ENCODE data around the gene GARIN3. TPM values are rescaled to one million over a fixed set of nuclear protein-coding genes. Genes with fewer than 3 reads are reported as not detected.
A peak's percentile ranks its signal among the peaks of the same experiment; 100 is the strongest.

GARIN3 gene
- total RNA-seq, 1 experiment from 2014 or later = not detected

- intact Hi-C loops (cut with micrococcal nuclease; ENCODE audit: unreplicated experiment) = no loop called here
- BruUV-seq (replicated peaks) = no TSS peak
- Histone ChIP-seq H3K27ac (ENCODE audit: low read length) (no peak overlapping the region), H3K36me3 (ENCODE audit: control insufficient read depth, insufficient read depth, low read length) (peaks cover 7% of the 10 kb centered on the region; the same call in 1 of the 2 replicates), H3K27me3 (ENCODE audit: control insufficient read depth, insufficient read depth, low read length) (no peaks in the 10 kb centered on the region), H3K9me3 (ENCODE audit: control insufficient read depth, insufficient read depth, low read depth, low read length) (no peaks in the 10 kb centered on the region), H3K4me1 (ENCODE audit: control insufficient read depth, insufficient read depth, low read length) (no peaks in the 10 kb centered on the region), H3K4me3 (ENCODE audit: low read depth in 2 of 2, low read length in 2 of 2) (no peak overlapping the region)
- TF ChIP-seq SIN3A (IDR thresholded peaks at IDR 0.05; ENCODE audit: borderline replicate concordance, insufficient read depth, low read depth, low read length) = no peak
- TF ChIP-seq, protein P1, sequence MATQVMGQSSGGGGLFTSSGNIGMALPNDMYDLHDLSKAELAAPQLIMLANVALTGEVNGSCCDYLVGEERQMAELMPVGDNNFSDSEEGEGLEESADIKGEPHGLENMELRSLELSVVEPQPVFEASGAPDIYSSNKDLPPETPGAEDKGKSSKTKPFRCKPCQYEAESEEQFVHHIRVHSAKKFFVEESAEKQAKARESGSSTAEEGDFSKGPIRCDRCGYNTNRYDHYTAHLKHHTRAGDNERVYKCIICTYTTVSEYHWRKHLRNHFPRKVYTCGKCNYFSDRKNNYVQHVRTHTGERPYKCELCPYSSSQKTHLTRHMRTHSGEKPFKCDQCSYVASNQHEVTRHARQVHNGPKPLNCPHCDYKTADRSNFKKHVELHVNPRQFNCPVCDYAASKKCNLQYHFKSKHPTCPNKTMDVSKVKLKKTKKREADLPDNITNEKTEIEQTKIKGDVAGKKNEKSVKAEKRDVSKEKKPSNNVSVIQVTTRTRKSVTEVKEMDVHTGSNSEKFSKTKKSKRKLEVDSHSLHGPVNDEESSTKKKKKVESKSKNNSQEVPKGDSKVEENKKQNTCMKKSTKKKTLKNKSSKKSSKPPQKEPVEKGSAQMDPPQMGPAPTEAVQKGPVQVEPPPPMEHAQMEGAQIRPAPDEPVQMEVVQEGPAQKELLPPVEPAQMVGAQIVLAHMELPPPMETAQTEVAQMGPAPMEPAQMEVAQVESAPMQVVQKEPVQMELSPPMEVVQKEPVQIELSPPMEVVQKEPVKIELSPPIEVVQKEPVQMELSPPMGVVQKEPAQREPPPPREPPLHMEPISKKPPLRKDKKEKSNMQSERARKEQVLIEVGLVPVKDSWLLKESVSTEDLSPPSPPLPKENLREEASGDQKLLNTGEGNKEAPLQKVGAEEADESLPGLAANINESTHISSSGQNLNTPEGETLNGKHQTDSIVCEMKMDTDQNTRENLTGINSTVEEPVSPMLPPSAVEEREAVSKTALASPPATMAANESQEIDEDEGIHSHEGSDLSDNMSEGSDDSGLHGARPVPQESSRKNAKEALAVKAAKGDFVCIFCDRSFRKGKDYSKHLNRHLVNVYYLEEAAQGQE (IDR thresholded peaks at IDR 0.05; ENCODE audit: insufficient read depth in 1 of 2, low read depth in 2 of 2, low read length in 1 of 2) = no peak
- TF ChIP-seq POLR2AphosphoS5 (IDR thresholded peaks at IDR 0.05; ENCODE audit: low read depth, low read length) = no peak
- no peak for TF ChIP-seq TCF7L2 (IDR thresholded peaks at IDR 0.05; ENCODE audit: low read depth, low read length)
- TF ChIP-seq, protein P2, sequence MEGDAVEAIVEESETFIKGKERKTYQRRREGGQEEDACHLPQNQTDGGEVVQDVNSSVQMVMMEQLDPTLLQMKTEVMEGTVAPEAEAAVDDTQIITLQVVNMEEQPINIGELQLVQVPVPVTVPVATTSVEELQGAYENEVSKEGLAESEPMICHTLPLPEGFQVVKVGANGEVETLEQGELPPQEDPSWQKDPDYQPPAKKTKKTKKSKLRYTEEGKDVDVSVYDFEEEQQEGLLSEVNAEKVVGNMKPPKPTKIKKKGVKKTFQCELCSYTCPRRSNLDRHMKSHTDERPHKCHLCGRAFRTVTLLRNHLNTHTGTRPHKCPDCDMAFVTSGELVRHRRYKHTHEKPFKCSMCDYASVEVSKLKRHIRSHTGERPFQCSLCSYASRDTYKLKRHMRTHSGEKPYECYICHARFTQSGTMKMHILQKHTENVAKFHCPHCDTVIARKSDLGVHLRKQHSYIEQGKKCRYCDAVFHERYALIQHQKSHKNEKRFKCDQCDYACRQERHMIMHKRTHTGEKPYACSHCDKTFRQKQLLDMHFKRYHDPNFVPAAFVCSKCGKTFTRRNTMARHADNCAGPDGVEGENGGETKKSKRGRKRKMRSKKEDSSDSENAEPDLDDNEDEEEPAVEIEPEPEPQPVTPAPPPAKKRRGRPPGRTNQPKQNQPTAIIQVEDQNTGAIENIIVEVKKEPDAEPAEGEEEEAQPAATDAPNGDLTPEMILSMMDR (IDR thresholded peaks at IDR 0.05) = no peak
- DNase-seq (ENCODE audit: low read depth, low spot score) (no peak), ATAC-seq (no peak)
- ChIA-PET POLR2A (interaction anchor here (0.6 kb wide), 1 partner anchor 1484 kb away, joined by 5 read pairs; no protein-coding TSS in a partner anchor), CTCF (no interaction called here)
- in situ Hi-C loops (cut with HindIII; ENCODE audit: low pct_unique_long_range_greater_than_20kb, low sequenced_read_pairs) = no loop called here
These were observed 28.4 kb downstream of the GARIN3 start for GRCh38 chr5:157137691-157138090.

DNA sequence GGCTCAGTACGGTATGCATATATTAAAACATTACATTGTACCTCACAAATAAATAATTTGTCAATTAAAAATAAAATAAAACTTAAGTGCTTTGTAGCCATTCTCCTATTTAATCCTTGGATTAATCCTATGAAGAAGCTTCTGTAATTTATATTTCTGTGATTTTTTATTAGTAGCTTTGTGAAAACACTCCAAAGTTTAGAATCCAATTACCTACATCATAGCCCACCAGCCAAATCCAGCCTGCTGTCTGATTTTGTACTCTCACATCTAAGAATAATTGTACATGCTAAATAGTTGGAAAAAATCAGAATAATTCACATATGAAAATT lies 33.8 kb downstream of the GARIN3 start:
- in situ Hi-C loops (cut with HindIII; ENCODE audit: low pct_unique_long_range_greater_than_20kb, low sequenced_read_pairs) = no loop called here
- ATAC-seq = no peak

More for the DNA sequence above, 33.8 kb downstream of the GARIN3 start:
- no peaks in the 10 kb centered on the region for H3K27me3 ChIP-seq (ENCODE audit: control insufficient read depth, insufficient read depth, low read length)
- H3K36me3 ChIP-seq (ENCODE audit: control insufficient read depth, insufficient read depth, low read length) = no peaks in the 10 kb centered on the region
- CTCF ChIA-PET = interaction anchor here (1.3 to 1.4 kb wide), 2 partner anchors 10 to 17 kb away, joined by 3 to 7 read pairs; partner anchors contain the start of gene MED7
- no TSS peak for BruUV-seq (replicated peaks)
- DNase-seq (ENCODE audit: low read depth, low spot score) = no peak
- H3K9me3 ChIP-seq (ENCODE audit: control insufficient read depth, insufficient read depth, low read depth, low read length) = no peaks in the 10 kb centered on the region
- no peak overlapping the region for H3K27ac ChIP-seq (ENCODE audit: low read length)
- H3K4me1 ChIP-seq (ENCODE audit: control insufficient read depth, insufficient read depth, low read length) = no peaks in the 10 kb centered on the region
- TF ChIP-seq, protein P2 (IDR thresholded peaks at IDR 0.05) = peak; percentile 42; the same call in 1 of the 2 replicates
- TF ChIP-seq TCF7L2 (IDR thresholded peaks at IDR 0.05; ENCODE audit: low read depth, low read length) = no peak
- POLR2A ChIA-PET = interaction anchor here (1.4 kb wide), 1 partner anchor 10 kb away, joined by 5 read pairs; the partner anchor contains the start of gene MED7
- intact Hi-C loops (cut with micrococcal nuclease; ENCODE audit: unreplicated experiment) = loop anchor here (5.0 kb wide), 2 partner anchors 1185 to 1995 kb away; no protein-coding TSS in a partner anchor
- no peak overlapping the region for H3K4me3 ChIP-seq (ENCODE audit: low read depth in 2 of 2, low read length in 2 of 2)
